ENCODE results near the gene BORCS6. TPM values are rescaled to one million over a fixed set of nuclear protein-coding genes. Genes with fewer than 3 reads are reported as not detected.

Gene BORCS6
- total RNA-seq, 1 experiment from 2014 or later, result 7.3 TPM

DNA sequence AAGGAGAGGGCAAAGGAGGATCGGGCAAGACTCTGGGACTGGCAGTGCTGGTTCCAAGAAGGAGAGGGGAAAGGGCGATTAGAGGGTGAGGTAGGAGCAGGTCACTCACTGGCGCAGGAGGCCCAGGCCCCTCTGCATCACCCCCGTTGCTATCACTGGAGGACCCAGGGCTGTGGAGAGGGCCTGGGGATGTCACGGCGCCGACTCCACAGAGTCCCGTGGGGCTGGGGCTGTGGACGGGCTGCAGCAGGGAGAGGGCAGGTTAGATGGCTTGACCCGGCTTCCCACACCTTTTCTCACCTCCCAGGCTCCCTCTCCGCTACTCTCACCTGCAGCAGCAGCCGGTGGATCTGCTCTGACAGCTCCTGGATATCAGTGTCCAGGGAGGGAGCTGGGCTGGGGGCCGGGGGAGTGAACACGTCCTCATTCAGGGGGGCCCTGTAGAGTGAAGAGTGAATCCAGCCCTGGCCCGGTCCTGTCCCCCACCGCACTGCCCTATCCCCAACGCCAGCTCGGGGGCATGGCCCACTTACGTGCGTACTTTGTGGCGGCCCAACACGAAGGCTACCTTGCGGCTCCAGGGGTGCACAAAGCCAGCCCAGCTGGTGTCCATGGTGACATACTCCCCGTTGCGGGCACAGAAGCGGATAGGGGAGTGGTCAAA, 42.7 kb downstream of the BORCS6 start:
- peaks cover 4% of the 10 kb centered on the region; the same call in 1 of the 2 replicates for H3K36me3 ChIP-seq (ENCODE audit: low read depth, low read length)
- no peak for ATAC-seq
- CTCF ChIA-PET, result no interaction called here

DNA sequence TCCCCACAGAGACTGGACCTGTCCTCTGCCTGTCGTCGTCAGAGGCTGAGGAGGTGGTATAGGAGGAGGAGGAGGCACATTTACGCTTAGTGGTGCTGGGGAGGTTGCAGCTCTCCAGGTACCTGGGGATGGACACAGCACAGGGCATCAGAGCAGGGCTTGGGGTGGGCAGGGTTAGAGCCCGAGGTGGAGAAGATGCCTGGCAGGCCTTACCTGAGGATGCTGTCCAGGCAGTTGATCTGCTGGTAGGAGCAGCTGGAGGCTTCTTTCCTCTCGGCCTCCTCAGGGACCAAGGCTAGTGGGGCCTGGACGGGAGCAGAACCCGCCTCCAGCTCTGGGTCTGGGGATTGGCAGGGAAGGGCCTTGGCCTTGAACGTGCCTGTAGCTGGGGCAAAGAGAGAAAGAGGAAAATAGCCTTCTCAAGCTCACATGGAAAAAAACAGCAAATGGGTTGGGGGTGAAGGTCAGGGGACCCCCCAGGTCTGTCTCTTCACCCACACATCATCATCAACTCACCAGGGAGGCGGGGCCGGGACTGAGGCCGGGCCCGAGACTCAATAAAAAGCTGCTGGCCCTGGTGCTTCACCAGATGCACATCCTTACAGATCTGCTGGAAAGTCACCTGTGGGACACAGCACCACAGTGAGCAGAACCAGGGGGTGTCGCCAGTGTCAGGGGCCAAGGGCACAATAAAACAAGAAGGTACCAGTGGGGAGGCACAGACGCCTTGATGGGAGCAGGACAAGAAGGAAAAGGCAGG, 43.4 kb downstream of the BORCS6 start:
- TF ChIP-seq, protein P1, sequence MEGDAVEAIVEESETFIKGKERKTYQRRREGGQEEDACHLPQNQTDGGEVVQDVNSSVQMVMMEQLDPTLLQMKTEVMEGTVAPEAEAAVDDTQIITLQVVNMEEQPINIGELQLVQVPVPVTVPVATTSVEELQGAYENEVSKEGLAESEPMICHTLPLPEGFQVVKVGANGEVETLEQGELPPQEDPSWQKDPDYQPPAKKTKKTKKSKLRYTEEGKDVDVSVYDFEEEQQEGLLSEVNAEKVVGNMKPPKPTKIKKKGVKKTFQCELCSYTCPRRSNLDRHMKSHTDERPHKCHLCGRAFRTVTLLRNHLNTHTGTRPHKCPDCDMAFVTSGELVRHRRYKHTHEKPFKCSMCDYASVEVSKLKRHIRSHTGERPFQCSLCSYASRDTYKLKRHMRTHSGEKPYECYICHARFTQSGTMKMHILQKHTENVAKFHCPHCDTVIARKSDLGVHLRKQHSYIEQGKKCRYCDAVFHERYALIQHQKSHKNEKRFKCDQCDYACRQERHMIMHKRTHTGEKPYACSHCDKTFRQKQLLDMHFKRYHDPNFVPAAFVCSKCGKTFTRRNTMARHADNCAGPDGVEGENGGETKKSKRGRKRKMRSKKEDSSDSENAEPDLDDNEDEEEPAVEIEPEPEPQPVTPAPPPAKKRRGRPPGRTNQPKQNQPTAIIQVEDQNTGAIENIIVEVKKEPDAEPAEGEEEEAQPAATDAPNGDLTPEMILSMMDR (conservative IDR thresholded peaks at IDR 0.05; ENCODE audit: low read depth, low read length), result no peak

More for the DNA sequence above, 42.7 kb downstream of the BORCS6 start:
- Histone ChIP-seq H3K27ac (ENCODE audit: low read length) (no peak overlapping the region), H3K27me3 (ENCODE audit: low read length) (no peaks in the 10 kb centered on the region), H3K4me2 (ENCODE audit: low read length) (no peak overlapping the region), H3K9me3 (ENCODE audit: low read length) (no peaks in the 10 kb centered on the region), H3K9me2 (replicated peaks; ENCODE audit: low read length) (no peaks in the 10 kb centered on the region), H3K4me3 (ENCODE audit: low read length) (no peak overlapping the region), H4K20me1 (ENCODE audit: low read length) (peaks cover 8% of the 10 kb centered on the region; the same call in 1 of the 2 replicates), H2AFZ (ENCODE audit: low read length) (no peak overlapping the region), H3K9ac (ENCODE audit: low read length) (no peak overlapping the region), H3K4me1 (ENCODE audit: insufficient read depth, low read length) (peaks cover 5% of the 10 kb centered on the region), H3F3A (ENCODE audit: low read length, unreplicated experiment) (no peaks in the 10 kb centered on the region), H3K79me2 (ENCODE audit: low read length) (peaks cover 7% of the 10 kb centered on the region)
- intact Hi-C loops (cut with micrococcal nuclease), result no loop called here
- POLR2A ChIA-PET (ENCODE audit: unreplicated experiment), result no interaction called here
- DNase-seq, result no peak
- no TSS peak for BruUV-seq (replicated peaks)
- no peak for TF ChIP-seq EZH2phosphoT487 (IDR thresholded peaks at IDR 0.05; ENCODE audit: borderline replicate concordance, low read length)
- TF ChIP-seq, protein P1 (conservative IDR thresholded peaks at IDR 0.05; ENCODE audit: low read depth, low read length), result no peak
- TF ChIP-seq EZH2 (IDR thresholded peaks at IDR 0.05; ENCODE audit: low read length, unreplicated experiment), result no peak

DNA sequence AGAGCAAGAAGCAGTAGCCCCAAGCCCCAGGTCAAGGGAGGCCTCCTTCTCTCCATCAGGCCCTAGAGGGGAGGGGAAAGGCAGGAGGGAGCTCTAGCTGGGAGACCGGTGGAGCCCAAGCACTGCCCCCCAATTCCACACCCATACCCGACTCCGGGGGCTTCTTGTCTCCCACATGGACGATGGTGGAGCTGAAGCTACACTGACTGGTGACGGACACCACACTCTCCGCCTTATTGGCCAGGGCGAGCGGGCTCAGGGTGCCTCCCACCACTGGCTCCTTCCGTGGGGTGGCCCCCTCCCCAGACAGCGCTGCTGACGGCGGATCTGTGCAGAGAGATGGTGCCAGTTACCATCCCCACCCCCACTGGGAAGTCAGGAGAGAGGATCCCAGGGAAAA, 44.2 kb downstream of the BORCS6 start:
- no peak overlapping the region for H3K4me2 ChIP-seq (ENCODE audit: low read length)
- ChIA-PET CTCF (no interaction called here), POLR2A (ENCODE audit: unreplicated experiment) (no interaction called here)
- H3K4me3 ChIP-seq (ENCODE audit: low read length), result no peak overlapping the region
- no peak overlapping the region for H3K9ac ChIP-seq (ENCODE audit: low read length)
- ATAC-seq (no peak), DNase-seq (no peak)
- peaks cover 5% of the 10 kb centered on the region for H3K79me2 ChIP-seq (ENCODE audit: low read length)
- no peak overlapping the region for H2AFZ ChIP-seq (ENCODE audit: low read length)
- H3F3A ChIP-seq (ENCODE audit: low read length, unreplicated experiment), result no peaks in the 10 kb centered on the region
- H3K36me3 ChIP-seq (ENCODE audit: low read depth, low read length), result peaks cover 4% of the 10 kb centered on the region; the same call in 1 of the 2 replicates
- H3K27me3 ChIP-seq (ENCODE audit: low read length), result no peaks in the 10 kb centered on the region
- peaks cover 2% of the 10 kb centered on the region for H3K4me1 ChIP-seq (ENCODE audit: insufficient read depth, low read length)
- H3K27ac ChIP-seq (ENCODE audit: low read length), result no peak overlapping the region
- no peaks in the 10 kb centered on the region for H3K9me2 ChIP-seq (replicated peaks; ENCODE audit: low read length)
- BruUV-seq (replicated peaks), result no TSS peak
- TF ChIP-seq EZH2 (IDR thresholded peaks at IDR 0.05; ENCODE audit: low read length, unreplicated experiment) (no peak), EZH2phosphoT487 (IDR thresholded peaks at IDR 0.05; ENCODE audit: borderline replicate concordance, low read length) (no peak)
- TF ChIP-seq, protein P1 (conservative IDR thresholded peaks at IDR 0.05; ENCODE audit: low read depth, low read length), result no peak
- intact Hi-C loops (cut with micrococcal nuclease), result no loop called here
- H4K20me1 ChIP-seq (ENCODE audit: low read length), result peaks cover 6% of the 10 kb centered on the region; the same call in 1 of the 2 replicates
- H3K9me3 ChIP-seq (ENCODE audit: low read length), result no peaks in the 10 kb centered on the region

More for the DNA sequence above, 43.4 kb downstream of the BORCS6 start:
- H2AFZ ChIP-seq (ENCODE audit: low read length), result no peak overlapping the region
- H3K36me3 ChIP-seq (ENCODE audit: low read depth, low read length), result peaks cover 4% of the 10 kb centered on the region; the same call in 1 of the 2 replicates
- H3K79me2 ChIP-seq (ENCODE audit: low read length), result peaks cover 7% of the 10 kb centered on the region
- DNase-seq, result no peak
- no peak overlapping the region for H3K27ac ChIP-seq (ENCODE audit: low read length)
- intact Hi-C loops (cut with micrococcal nuclease), result no loop called here
- no peaks in the 10 kb centered on the region for H3K9me3 ChIP-seq (ENCODE audit: low read length)
- no peaks in the 10 kb centered on the region for H3F3A ChIP-seq (ENCODE audit: low read length, unreplicated experiment)
- H3K4me3 ChIP-seq (ENCODE audit: low read length), result no peak overlapping the region
- ChIA-PET POLR2A (ENCODE audit: unreplicated experiment) (no interaction called here), CTCF (no interaction called here)
- ATAC-seq, result no peak
- no peak overlapping the region for H3K9ac ChIP-seq (ENCODE audit: low read length)
- H3K4me2 ChIP-seq (ENCODE audit: low read length), result no peak overlapping the region
- no TSS peak for BruUV-seq (replicated peaks)
- H3K27me3 ChIP-seq (ENCODE audit: low read length), result no peaks in the 10 kb centered on the region
- peaks cover 8% of the 10 kb centered on the region; the same call in 1 of the 2 replicates for H4K20me1 ChIP-seq (ENCODE audit: low read length)
- peaks cover 5% of the 10 kb centered on the region for H3K4me1 ChIP-seq (ENCODE audit: insufficient read depth, low read length)
- H3K9me2 ChIP-seq (replicated peaks; ENCODE audit: low read length), result no peaks in the 10 kb centered on the region

Measured in PC-3 (cell line).